Measurements from ENCODE around the gene RBP2.

Gene RBP2

DNA sequence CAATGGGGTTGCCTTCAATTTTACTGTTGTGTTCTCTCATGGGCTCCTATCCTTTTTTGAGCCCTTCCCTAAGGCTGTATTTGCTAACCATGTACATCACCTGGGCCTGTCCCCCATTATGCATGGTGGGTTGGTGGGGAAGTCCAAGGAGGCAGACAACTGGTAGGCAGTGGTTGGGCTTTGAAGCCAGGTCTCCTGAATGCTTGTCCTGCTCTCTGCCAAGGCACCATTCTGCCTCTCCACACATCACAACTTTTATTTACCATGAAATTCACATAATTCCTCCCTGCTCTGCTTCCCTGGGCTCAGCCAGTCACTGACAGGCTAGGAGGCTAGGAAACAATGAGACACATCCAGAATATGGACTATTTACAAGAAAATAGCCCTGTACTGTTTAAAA is 45.8 kb downstream of the RBP2 start:
- Histone ChIP-seq H2AFZ (ENCODE audit: low read length) (no peak overlapping the region), H3K27ac (ENCODE audit: low read length) (no peak overlapping the region), H3K4me1 (ENCODE audit: low read length) (no peaks in the 10 kb centered on the region), H3K27me3 (replicated peaks; ENCODE audit: insufficient read depth, low read length) (no peaks in the 10 kb centered on the region), H3K4me3 (ENCODE audit: low read length) (no peak overlapping the region), H3K36me3 (replicated peaks; ENCODE audit: insufficient read depth, low read length) (no peaks in the 10 kb centered on the region), H3K79me2 (ENCODE audit: low read length) (no peaks in the 10 kb centered on the region), H3K9me3 (replicated peaks; ENCODE audit: insufficient read depth, low read length) (no peaks in the 10 kb centered on the region), H3F3A (ENCODE audit: insufficient read depth, low read length) (no peaks in the 10 kb centered on the region), H3K9ac (ENCODE audit: low read length) (no peak overlapping the region), H3K4me2 (ENCODE audit: low read depth, low read length) (no peak overlapping the region), H4K20me1 (ENCODE audit: insufficient read depth, low read length) (no peaks in the 10 kb centered on the region), H3K9me2 (replicated peaks; ENCODE audit: insufficient read depth, low read length) (no peaks in the 10 kb centered on the region)
- no peak for DNase-seq
- no peak for TF ChIP-seq EZH2 (optimal IDR thresholded peaks at IDR 0.05; ENCODE audit: low read depth, low read length)
- TF ChIP-seq EZH2phosphoT487 (IDR thresholded peaks at IDR 0.05; ENCODE audit: low read length) = no peak
- TF ChIP-seq, protein P1, sequence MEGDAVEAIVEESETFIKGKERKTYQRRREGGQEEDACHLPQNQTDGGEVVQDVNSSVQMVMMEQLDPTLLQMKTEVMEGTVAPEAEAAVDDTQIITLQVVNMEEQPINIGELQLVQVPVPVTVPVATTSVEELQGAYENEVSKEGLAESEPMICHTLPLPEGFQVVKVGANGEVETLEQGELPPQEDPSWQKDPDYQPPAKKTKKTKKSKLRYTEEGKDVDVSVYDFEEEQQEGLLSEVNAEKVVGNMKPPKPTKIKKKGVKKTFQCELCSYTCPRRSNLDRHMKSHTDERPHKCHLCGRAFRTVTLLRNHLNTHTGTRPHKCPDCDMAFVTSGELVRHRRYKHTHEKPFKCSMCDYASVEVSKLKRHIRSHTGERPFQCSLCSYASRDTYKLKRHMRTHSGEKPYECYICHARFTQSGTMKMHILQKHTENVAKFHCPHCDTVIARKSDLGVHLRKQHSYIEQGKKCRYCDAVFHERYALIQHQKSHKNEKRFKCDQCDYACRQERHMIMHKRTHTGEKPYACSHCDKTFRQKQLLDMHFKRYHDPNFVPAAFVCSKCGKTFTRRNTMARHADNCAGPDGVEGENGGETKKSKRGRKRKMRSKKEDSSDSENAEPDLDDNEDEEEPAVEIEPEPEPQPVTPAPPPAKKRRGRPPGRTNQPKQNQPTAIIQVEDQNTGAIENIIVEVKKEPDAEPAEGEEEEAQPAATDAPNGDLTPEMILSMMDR (IDR thresholded peaks at IDR 0.05; ENCODE audit: low read length) = no peak

DNA sequence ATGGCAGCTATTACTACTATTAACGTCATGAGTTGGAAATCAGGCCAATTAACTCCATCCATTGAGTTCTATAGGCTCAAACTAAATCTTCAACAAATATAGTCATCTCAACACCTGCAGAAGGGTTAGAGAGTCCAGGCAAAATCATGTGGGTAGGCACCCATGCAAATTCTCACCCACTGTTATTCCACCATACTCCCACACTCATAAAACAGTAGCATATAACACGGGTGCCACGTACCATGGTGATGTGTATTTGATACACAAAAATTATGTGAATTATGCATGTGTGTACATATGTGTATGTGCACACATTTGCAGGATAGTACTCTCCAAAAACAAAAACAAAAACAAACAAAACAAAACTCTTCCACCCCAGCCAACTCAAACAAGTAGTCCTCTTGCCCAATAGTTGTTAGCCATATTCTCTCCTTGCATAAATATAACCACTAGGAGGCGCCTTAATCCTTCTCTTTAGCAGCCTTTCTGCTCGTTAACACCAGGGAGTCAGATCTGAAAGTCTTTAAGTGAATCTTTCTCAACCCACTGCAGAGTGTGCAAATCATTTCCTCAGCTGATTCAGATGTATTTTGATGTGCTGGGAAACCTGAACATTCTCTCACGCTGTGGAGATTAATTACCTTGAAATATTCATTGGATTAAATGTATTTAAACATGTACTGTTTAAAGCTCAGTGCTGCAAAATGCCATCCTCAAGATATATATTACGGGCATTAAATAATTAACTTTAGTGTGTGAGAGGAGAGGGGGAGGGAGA is 48.8 kb downstream of the RBP2 start:
- peak; percentile 76 for DNase-seq
- H3F3A ChIP-seq (ENCODE audit: insufficient read depth, low read length) = no peaks in the 10 kb centered on the region
- no peak overlapping the region for H3K27ac ChIP-seq (ENCODE audit: low read length)
- no peak overlapping the region for H3K4me2 ChIP-seq (ENCODE audit: low read depth, low read length)
- no peak overlapping the region for H3K4me3 ChIP-seq (ENCODE audit: low read length)
- no peak overlapping the region for H3K9ac ChIP-seq (ENCODE audit: low read length)
- no peaks in the 10 kb centered on the region for H3K27me3 ChIP-seq (replicated peaks; ENCODE audit: insufficient read depth, low read length)
- H3K79me2 ChIP-seq (ENCODE audit: low read length) = no peaks in the 10 kb centered on the region
- no peaks in the 10 kb centered on the region for H3K9me3 ChIP-seq (replicated peaks; ENCODE audit: insufficient read depth, low read length)
- H4K20me1 ChIP-seq (ENCODE audit: insufficient read depth, low read length) = no peaks in the 10 kb centered on the region
- no peaks in the 10 kb centered on the region for H3K36me3 ChIP-seq (replicated peaks; ENCODE audit: insufficient read depth, low read length)
- H3K9me2 ChIP-seq (replicated peaks; ENCODE audit: insufficient read depth, low read length) = no peaks in the 10 kb centered on the region
- TF ChIP-seq, protein P1 (IDR thresholded peaks at IDR 0.05; ENCODE audit: low read length) = peak; percentile 77
- TF ChIP-seq EZH2 (optimal IDR thresholded peaks at IDR 0.05; ENCODE audit: low read depth, low read length) (no peak), EZH2phosphoT487 (IDR thresholded peaks at IDR 0.05; ENCODE audit: low read length) (no peak)
- H2AFZ ChIP-seq (ENCODE audit: low read length) = no peak overlapping the region
- H3K4me1 ChIP-seq (ENCODE audit: low read length) = no peaks in the 10 kb centered on the region

DNA sequence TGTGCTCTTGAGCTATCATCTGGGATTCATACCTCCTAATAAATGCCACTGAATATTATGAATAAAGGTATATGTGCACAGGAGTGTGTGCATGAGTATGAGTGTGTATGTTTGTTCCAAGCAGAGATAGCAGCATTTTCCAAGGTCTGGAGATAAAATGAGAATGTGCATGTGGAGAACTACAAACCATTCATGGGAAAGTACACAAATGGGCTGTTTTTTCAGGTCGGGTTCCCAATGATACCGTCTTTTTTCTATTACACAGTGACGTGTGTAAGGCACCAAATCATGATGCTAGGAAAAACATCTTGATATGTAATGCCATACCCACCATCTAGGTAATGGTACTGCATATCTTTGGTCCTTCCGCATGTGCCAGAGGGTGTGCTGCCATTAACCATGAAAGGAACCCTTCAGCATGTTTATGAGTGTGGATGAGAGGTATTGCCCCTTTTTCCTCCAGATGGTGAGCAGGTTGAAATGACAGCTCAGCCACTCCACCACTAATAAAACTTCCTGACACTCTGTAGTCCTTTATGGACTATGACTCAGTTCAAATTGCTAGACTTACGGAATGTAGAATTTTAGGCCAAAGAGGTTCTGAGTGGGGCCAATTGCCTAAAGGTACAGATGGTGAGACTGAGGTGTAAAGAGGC is 50.4 kb downstream of the RBP2 start:
- DNase-seq = no peak
- H3K79me2 ChIP-seq (ENCODE audit: low read length) = no peaks in the 10 kb centered on the region
- H3K36me3 ChIP-seq (replicated peaks; ENCODE audit: insufficient read depth, low read length) = no peaks in the 10 kb centered on the region
- no peaks in the 10 kb centered on the region for H3K27me3 ChIP-seq (replicated peaks; ENCODE audit: insufficient read depth, low read length)
- no peaks in the 10 kb centered on the region for H3K9me3 ChIP-seq (replicated peaks; ENCODE audit: insufficient read depth, low read length)
- H3K4me2 ChIP-seq (ENCODE audit: low read depth, low read length) = no peak overlapping the region
- no peak overlapping the region for H2AFZ ChIP-seq (ENCODE audit: low read length)
- H3K9ac ChIP-seq (ENCODE audit: low read length) = no peak overlapping the region
- no peak overlapping the region for H3K27ac ChIP-seq (ENCODE audit: low read length)
- TF ChIP-seq EZH2phosphoT487 (IDR thresholded peaks at IDR 0.05; ENCODE audit: low read length) (no peak), EZH2 (optimal IDR thresholded peaks at IDR 0.05; ENCODE audit: low read depth, low read length) (no peak)
- TF ChIP-seq, protein P1 (IDR thresholded peaks at IDR 0.05; ENCODE audit: low read length) = no peak
- H3F3A ChIP-seq (ENCODE audit: insufficient read depth, low read length) = no peaks in the 10 kb centered on the region
- H3K4me1 ChIP-seq (ENCODE audit: low read length) = no peaks in the 10 kb centered on the region
- no peaks in the 10 kb centered on the region for H3K9me2 ChIP-seq (replicated peaks; ENCODE audit: insufficient read depth, low read length)
- H4K20me1 ChIP-seq (ENCODE audit: insufficient read depth, low read length) = no peaks in the 10 kb centered on the region
- H3K4me3 ChIP-seq (ENCODE audit: low read length) = no peak overlapping the region

All from MM.1S (cell line).